Measurements from ENCODE around the gene G2E3. TPM values are rescaled to one million over a fixed set of nuclear protein-coding genes. Genes with fewer than 3 reads are reported as not detected.
A peak's percentile ranks its signal among the peaks of the same experiment; 100 is the strongest.
"Not testable (repeated sequence)": the region's sequence is repeated elsewhere in the genome, so short reads cannot be mapped to it uniquely, and the experiment has no call there.

Gene G2E3
- total and polyA plus RNA-seq, 2 donors from 2014 or later = 4.4 to 20.5 TPM

GRCh38 chr14:30624132-30624423 lies 65.1 kb downstream of the G2E3 start:
- H3K36me3 ChIP-seq (ENCODE audit: control insufficient read depth in 2 of 3, insufficient read depth in 3 of 3, low read length in 3 of 3) = no peaks in the 10 kb centered on the region
- H3K4me1 ChIP-seq (ENCODE audit: control insufficient read depth in 2 of 3, insufficient read depth in 2 of 3, low read depth in 1 of 3, low read length in 3 of 3) = peaks cover 0 to 5% (median 5%) of the 10 kb centered on the region in 3 donors
- DNase-seq (no peak), FAIRE-seq (no peak)
- no peak overlapping the region for H3K9ac ChIP-seq (ENCODE audit: low read length in 3 of 3)
- intact Hi-C loops (cut with DNase I) = no loop called here
- H3K27ac ChIP-seq (ENCODE audit: low read depth in 2 of 2, low read length in 2 of 2) = no peak overlapping the region
- H3K4me3 ChIP-seq (ENCODE audit: low read length in 3 of 3) = peak overlapping the region in 1 of 3 donors; percentile 14
- TF ChIP-seq CTCF (IDR thresholded peaks at IDR 0.05; ENCODE audit: borderline replicate concordance, extremely low read depth, insufficient read depth) = no peak
- H3K27me3 ChIP-seq (ENCODE audit: control insufficient read depth, insufficient read depth, low read length) = no peaks in the 10 kb centered on the region
- no peaks in the 10 kb centered on the region for H3K9me3 ChIP-seq (ENCODE audit: control insufficient read depth in 2 of 3, insufficient read depth in 1 of 3, low read length in 3 of 3)

- no peaks in the 10 kb centered on the region for H3K9me3 ChIP-seq (ENCODE audit: control insufficient read depth in 2 of 3, insufficient read depth in 1 of 3, low read length in 3 of 3)
- H3K4me1 ChIP-seq (ENCODE audit: control insufficient read depth in 2 of 3, insufficient read depth in 2 of 3, low read depth in 1 of 3, low read length in 3 of 3) = peaks cover 0 to 5% (median 5%) of the 10 kb centered on the region in 3 donors
- DNase-seq = no peak
- H3K27ac ChIP-seq (ENCODE audit: low read depth in 2 of 2, low read length in 2 of 2) = no peak overlapping the region
- no peak overlapping the region for H3K9ac ChIP-seq (ENCODE audit: low read length in 3 of 3)
- TF ChIP-seq CTCF (IDR thresholded peaks at IDR 0.05; ENCODE audit: borderline replicate concordance, extremely low read depth, insufficient read depth) = no peak
- intact Hi-C loops (cut with DNase I) = no loop called here
- H3K36me3 ChIP-seq (ENCODE audit: control insufficient read depth in 2 of 3, insufficient read depth in 3 of 3, low read length in 3 of 3) = no peaks in the 10 kb centered on the region
- H3K27me3 ChIP-seq (ENCODE audit: control insufficient read depth, insufficient read depth, low read length) = no peaks in the 10 kb centered on the region
- no peak for FAIRE-seq
- H3K4me3 ChIP-seq (ENCODE audit: low read length in 3 of 3) = no peak overlapping the region
Observed at GRCh38 chr14:30625533-30625932, 66.6 kb downstream of the G2E3 start.

- H3K4me3 ChIP-seq (ENCODE audit: low read length in 3 of 3); FAIRE-seq; intact Hi-C loops (cut with DNase I); H3K9me3 ChIP-seq (ENCODE audit: control insufficient read depth in 2 of 3, insufficient read depth in 1 of 3, low read length in 3 of 3); H3K36me3 ChIP-seq (ENCODE audit: control insufficient read depth in 2 of 3, insufficient read depth in 3 of 3, low read length in 3 of 3); DNase-seq; H3K27ac ChIP-seq (ENCODE audit: low read depth in 2 of 2, low read length in 2 of 2); H3K27me3 ChIP-seq (ENCODE audit: control insufficient read depth, insufficient read depth, low read length); H3K9ac ChIP-seq (ENCODE audit: low read length in 3 of 3); H3K4me1 ChIP-seq (ENCODE audit: control insufficient read depth in 2 of 3, insufficient read depth in 2 of 3, low read depth in 1 of 3, low read length in 3 of 3): not testable (repeated sequence)
Observed at GRCh38 chr14:30629432-30629831, 70.5 kb downstream of the G2E3 start.

GRCh38 chr14:30630248-30630647 lies 71.3 kb downstream of the G2E3 start:
- Histone ChIP-seq H3K27me3 (ENCODE audit: control insufficient read depth, insufficient read depth, low read length) (no peaks in the 10 kb centered on the region), H3K9me3 (ENCODE audit: control insufficient read depth in 2 of 3, insufficient read depth in 1 of 3, low read length in 3 of 3) (no peaks in the 10 kb centered on the region), H3K4me1 (ENCODE audit: control insufficient read depth in 2 of 3, insufficient read depth in 2 of 3, low read depth in 1 of 3, low read length in 3 of 3) (no peaks in the 10 kb centered on the region), H3K27ac (ENCODE audit: low read depth in 2 of 2, low read length in 2 of 2) (no peak overlapping the region), H3K4me3 (ENCODE audit: low read length in 3 of 3) (no peak overlapping the region), H3K9ac (ENCODE audit: low read length in 3 of 3) (no peak overlapping the region), H3K36me3 (ENCODE audit: control insufficient read depth in 2 of 3, insufficient read depth in 3 of 3, low read length in 3 of 3) (peaks cover 5 to 15% (median 5%) of the 10 kb centered on the region in 3 donors)
- no peak for TF ChIP-seq CTCF (IDR thresholded peaks at IDR 0.05; ENCODE audit: borderline replicate concordance, extremely low read depth, insufficient read depth)
- FAIRE-seq (no peak), DNase-seq (no peak)
- intact Hi-C loops (cut with DNase I) = no loop called here
